ENCODE results near the gene ZNF536. TPM values are rescaled to one million over a fixed set of nuclear protein-coding genes. Genes with fewer than 3 reads are reported as not detected.

ZNF536 gene
- total RNA-seq, 1 experiment from 2014 or later: 0.35 TPM

DNA sequence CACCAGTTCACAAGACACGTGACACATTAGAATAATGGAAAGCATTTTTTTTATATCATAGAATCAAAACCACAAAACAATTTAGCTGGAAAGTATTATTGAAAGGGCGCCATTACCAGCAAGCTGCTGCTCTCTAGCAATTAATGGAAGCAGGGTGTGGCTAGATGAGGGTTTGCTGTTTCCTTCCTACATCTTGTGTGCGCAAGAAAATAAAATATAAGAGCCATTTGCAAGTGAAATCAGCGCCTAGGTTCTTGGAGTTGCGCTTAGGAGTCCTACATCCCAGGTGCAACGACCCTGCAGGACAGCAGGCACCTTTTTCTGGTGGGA is 140.9 kb downstream of the ZNF536 start (continued):
- TF ChIP-seq ZNF138 (CRISPR knock-in tag; conservative IDR thresholded peaks at IDR 0.05) (no peak), ZBTB21 (CRISPR knock-in tag; IDR thresholded peaks at IDR 0.05; ENCODE audit: borderline replicate concordance) (no peak), FOXP1 (CRISPR knock-in tag; IDR thresholded peaks at IDR 0.05; ENCODE audit: borderline replicate concordance) (no peak), NR2C2 (CRISPR knock-in tag; IDR thresholded peaks at IDR 0.05) (no peak), HMGA2 (CRISPR knock-in tag; IDR thresholded peaks at IDR 0.05) (no peak)
- TF ChIP-seq, protein P1, sequence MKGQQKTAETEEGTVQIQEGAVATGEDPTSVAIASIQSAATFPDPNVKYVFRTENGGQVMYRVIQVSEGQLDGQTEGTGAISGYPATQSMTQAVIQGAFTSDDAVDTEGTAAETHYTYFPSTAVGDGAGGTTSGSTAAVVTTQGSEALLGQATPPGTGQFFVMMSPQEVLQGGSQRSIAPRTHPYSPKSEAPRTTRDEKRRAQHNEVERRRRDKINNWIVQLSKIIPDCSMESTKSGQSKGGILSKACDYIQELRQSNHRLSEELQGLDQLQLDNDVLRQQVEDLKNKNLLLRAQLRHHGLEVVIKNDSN (CRISPR knock-in tag; IDR thresholded peaks at IDR 0.05): no peak
- TF ChIP-seq, protein P2, sequence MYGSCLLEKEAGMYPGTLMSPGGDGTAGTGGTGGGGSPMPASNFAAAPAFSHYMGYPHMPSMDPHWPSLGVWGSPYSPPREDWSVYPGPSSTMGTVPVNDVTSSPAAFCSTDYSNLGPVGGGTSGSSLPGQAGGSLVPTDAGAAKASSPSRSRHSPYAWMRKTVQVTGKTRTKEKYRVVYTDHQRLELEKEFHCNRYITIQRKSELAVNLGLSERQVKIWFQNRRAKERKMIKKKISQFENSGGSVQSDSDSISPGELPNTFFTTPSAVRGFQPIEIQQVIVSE (CRISPR knock-in tag; IDR thresholded peaks at IDR 0.05; ENCODE audit: borderline replicate concordance): no peak

DNA sequence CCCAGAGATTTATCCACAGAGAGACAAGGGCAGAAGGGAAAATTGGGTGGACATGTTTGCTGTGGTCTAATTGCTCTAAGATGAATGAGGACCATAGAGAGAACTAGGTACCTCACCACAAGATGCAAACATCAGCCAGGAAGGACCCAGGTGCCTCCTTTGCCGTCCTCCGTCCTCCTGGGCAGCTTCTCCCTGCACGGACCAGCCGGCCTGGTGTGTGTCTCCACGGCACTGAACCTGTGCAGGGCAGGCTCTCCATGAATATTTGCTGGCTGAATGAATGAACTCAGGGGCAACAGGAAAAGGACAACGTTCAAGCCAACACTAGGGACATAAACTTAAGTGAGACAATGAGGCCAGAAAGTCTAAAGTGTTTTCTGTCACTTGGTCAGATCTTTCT is 143.9 kb downstream of the ZNF536 start:
- H3K27ac Mint-ChIP-seq: no peak overlapping the region
- no peaks in the 10 kb centered on the region; the same call in 1 of the 2 replicates for H3K27me3 Mint-ChIP-seq (ENCODE audit: low read depth)
- ATAC-seq (no peak), DNase-seq (ENCODE audit: low spot score) (no peak)
- ChIA-PET CTCF (no interaction called here), POLR2A (no interaction called here)
- TF ChIP-seq ZNF317 (CRISPR knock-in tag; IDR thresholded peaks at IDR 0.05; ENCODE audit: borderline replicate concordance, low read depth) (no peak), MYBL2 (CRISPR knock-in tag; IDR thresholded peaks at IDR 0.05) (no peak), SP1 (CRISPR knock-in tag; conservative IDR thresholded peaks at IDR 0.05) (no peak), NR2C2 (CRISPR knock-in tag; IDR thresholded peaks at IDR 0.05) (no peak), IRF2 (CRISPR knock-in tag; IDR thresholded peaks at IDR 0.05; ENCODE audit: borderline replicate concordance, low read depth) (no peak), ZNF138 (CRISPR knock-in tag; conservative IDR thresholded peaks at IDR 0.05) (no peak), NFE2L1 (CRISPR knock-in tag; IDR thresholded peaks at IDR 0.05) (no peak), TEAD1 (CRISPR knock-in tag; IDR thresholded peaks at IDR 0.05) (no peak), ZNF416 (CRISPR knock-in tag; IDR thresholded peaks at IDR 0.05) (no peak)
- TF ChIP-seq, protein P3, sequence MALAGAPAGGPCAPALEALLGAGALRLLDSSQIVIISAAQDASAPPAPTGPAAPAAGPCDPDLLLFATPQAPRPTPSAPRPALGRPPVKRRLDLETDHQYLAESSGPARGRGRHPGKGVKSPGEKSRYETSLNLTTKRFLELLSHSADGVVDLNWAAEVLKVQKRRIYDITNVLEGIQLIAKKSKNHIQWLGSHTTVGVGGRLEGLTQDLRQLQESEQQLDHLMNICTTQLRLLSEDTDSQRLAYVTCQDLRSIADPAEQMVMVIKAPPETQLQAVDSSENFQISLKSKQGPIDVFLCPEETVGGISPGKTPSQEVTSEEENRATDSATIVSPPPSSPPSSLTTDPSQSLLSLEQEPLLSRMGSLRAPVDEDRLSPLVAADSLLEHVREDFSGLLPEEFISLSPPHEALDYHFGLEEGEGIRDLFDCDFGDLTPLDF (CRISPR knock-in tag; IDR thresholded peaks at IDR 0.05): no peak
- TF ChIP-seq, protein P4, sequence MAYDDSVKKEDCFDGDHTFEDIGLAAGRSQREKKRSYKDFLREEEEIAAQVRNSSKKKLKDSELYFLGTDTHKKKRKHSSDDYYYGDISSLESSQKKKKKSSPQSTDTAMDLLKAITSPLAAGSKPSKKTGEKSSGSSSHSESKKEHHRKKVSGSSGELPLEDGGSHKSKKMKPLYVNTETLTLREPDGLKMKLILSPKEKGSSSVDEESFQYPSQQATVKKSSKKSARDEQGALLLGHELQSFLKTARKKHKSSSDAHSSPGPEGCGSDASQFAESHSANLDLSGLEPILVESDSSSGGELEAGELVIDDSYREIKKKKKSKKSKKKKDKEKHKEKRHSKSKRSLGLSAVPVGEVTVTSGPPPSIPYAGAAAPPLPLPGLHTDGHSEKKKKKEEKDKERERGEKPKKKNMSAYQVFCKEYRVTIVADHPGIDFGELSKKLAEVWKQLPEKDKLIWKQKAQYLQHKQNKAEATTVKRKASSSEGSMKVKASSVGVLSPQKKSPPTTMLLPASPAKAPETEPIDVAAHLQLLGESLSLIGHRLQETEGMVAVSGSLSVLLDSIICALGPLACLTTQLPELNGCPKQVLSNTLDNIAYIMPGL (CRISPR knock-in tag; IDR thresholded peaks at IDR 0.05): no peak
- TF ChIP-seq, protein P5, sequence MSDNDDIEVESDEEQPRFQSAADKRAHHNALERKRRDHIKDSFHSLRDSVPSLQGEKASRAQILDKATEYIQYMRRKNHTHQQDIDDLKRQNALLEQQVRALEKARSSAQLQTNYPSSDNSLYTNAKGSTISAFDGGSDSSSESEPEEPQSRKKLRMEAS (CRISPR knock-in tag; IDR thresholded peaks at IDR 0.05): no peak
- TF ChIP-seq, protein P6, sequence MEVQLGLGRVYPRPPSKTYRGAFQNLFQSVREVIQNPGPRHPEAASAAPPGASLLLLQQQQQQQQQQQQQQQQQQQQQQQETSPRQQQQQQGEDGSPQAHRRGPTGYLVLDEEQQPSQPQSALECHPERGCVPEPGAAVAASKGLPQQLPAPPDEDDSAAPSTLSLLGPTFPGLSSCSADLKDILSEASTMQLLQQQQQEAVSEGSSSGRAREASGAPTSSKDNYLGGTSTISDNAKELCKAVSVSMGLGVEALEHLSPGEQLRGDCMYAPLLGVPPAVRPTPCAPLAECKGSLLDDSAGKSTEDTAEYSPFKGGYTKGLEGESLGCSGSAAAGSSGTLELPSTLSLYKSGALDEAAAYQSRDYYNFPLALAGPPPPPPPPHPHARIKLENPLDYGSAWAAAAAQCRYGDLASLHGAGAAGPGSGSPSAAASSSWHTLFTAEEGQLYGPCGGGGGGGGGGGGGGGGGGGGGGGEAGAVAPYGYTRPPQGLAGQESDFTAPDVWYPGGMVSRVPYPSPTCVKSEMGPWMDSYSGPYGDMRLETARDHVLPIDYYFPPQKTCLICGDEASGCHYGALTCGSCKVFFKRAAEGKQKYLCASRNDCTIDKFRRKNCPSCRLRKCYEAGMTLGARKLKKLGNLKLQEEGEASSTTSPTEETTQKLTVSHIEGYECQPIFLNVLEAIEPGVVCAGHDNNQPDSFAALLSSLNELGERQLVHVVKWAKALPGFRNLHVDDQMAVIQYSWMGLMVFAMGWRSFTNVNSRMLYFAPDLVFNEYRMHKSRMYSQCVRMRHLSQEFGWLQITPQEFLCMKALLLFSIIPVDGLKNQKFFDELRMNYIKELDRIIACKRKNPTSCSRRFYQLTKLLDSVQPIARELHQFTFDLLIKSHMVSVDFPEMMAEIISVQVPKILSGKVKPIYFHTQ (CRISPR knock-in tag; IDR thresholded peaks at IDR 0.05): no peak
- H3K4me3 Mint-ChIP-seq: no peak overlapping the region
- no peaks in the 10 kb centered on the region for H3K9me3 Mint-ChIP-seq
- no peaks in the 10 kb centered on the region for H3K36me3 Mint-ChIP-seq
- no peaks in the 10 kb centered on the region for H3K4me1 Mint-ChIP-seq
